Measurements from ENCODE around the gene KCNN1.
"Not testable (repeated sequence)": the region's sequence is repeated elsewhere in the genome, so short reads cannot be mapped to it uniquely, and the experiment has no call there.

Gene KCNN1

DNA sequence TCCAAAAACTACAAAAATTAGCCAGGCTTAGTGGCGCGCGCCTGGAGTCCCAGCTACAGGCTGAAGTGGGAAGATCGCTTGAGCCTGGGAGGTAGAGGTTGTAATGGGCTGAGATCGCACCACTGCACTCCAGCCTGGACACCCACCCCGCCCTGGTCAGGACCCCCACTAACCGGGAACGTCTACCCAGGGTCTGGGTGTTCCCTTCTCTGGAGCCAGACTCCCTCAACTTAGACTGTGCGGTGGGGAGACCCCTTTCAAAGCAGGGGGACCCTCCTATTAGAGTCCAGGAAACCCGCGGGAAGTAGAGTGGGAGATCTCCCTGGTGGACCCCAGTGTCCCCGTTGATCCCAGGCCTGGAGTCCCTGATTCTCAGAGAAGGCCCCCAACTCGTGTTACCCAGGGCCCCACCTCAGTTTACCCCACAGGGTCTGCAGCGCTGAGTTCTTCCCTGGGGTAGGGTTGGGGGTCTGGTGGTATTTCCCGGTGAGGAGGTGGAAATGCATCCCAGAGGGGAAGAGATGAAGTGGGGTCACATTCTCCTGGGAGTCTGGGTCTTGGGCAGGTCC is 35.0 kb downstream of the KCNN1 start:
- H3K36me3 ChIP-seq = no peaks in the 10 kb centered on the region

DNA sequence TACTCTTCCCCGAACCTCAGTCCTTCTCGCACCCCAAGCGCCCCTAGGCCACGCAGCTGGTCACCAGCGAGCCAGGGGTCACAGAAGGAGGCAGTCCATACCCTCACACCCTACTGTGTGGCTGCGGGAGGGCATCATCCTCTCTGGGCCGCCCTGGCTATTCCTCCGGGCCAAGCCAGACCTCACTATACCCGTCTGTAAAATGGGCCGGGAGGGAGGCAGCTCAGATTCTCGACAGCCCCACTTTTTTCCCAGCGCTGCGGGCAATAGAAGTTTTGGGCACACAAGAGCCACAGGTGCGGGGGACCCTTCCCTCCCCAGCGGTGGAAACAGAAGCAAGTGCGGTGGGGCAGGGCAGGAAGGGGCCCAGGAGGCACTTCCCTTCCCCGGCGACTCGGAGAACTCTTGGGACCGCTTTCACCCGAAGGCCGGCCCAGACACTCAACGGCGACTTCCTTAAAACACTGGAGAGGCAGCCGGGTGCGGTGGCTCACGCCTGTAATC is 35.5 kb downstream of the KCNN1 start:
- H3K36me3 ChIP-seq = no peaks in the 10 kb centered on the region
- peaks cover 7% of the 10 kb centered on the region for H3K27me3 ChIP-seq
- no peaks in the 10 kb centered on the region for H3K9me3 ChIP-seq
- no peak overlapping the region for H3K4me3 ChIP-seq (ENCODE audit: low read depth, low read length)
- no peaks in the 10 kb centered on the region; the same call in 1 of the 2 replicates for H3K4me1 ChIP-seq
- no peak for DNase-seq
- TF ChIP-seq, protein P1, sequence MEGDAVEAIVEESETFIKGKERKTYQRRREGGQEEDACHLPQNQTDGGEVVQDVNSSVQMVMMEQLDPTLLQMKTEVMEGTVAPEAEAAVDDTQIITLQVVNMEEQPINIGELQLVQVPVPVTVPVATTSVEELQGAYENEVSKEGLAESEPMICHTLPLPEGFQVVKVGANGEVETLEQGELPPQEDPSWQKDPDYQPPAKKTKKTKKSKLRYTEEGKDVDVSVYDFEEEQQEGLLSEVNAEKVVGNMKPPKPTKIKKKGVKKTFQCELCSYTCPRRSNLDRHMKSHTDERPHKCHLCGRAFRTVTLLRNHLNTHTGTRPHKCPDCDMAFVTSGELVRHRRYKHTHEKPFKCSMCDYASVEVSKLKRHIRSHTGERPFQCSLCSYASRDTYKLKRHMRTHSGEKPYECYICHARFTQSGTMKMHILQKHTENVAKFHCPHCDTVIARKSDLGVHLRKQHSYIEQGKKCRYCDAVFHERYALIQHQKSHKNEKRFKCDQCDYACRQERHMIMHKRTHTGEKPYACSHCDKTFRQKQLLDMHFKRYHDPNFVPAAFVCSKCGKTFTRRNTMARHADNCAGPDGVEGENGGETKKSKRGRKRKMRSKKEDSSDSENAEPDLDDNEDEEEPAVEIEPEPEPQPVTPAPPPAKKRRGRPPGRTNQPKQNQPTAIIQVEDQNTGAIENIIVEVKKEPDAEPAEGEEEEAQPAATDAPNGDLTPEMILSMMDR (IDR thresholded peaks at IDR 0.05; ENCODE audit: low read depth, low read length) = no peak

More for the DNA sequence above, 35.0 kb downstream of the KCNN1 start:
- Histone ChIP-seq H3K9me3 (no peaks in the 10 kb centered on the region), H3K27me3 (peaks cover 7% of the 10 kb centered on the region), H3K4me3 (ENCODE audit: low read depth, low read length) (peak overlapping the region; percentile 52), H3K4me1 (no peaks in the 10 kb centered on the region; the same call in 1 of the 2 replicates)
- no peak for DNase-seq
- TF ChIP-seq, protein P1 (IDR thresholded peaks at IDR 0.05; ENCODE audit: low read depth, low read length) = no peak

DNA sequence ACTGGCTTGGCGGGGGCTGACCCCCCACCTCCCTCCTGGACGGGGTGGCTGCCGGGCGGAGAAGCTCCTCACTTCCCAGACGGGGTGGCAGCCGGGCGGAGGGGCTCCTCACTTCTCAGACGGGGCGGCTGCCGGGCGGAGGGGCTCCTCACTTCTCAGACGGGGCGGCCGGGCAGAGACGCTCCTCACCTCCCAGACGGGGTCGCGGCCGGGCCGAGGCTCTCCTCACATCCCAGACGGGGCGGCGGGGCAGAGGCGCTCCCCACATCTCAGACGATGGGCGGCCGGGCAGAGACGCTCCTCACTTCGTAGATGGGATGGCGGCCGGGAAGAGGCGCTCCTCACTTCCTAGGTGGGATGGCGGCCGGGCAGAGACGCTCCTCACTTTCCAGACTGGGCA is 38.8 kb downstream of the KCNN1 start:
- not testable (repeated sequence) for H3K4me3 ChIP-seq (ENCODE audit: low read depth, low read length); H3K4me1 ChIP-seq; H3K27me3 ChIP-seq; H3K36me3 ChIP-seq; H3K9me3 ChIP-seq; DNase-seq

DNA sequence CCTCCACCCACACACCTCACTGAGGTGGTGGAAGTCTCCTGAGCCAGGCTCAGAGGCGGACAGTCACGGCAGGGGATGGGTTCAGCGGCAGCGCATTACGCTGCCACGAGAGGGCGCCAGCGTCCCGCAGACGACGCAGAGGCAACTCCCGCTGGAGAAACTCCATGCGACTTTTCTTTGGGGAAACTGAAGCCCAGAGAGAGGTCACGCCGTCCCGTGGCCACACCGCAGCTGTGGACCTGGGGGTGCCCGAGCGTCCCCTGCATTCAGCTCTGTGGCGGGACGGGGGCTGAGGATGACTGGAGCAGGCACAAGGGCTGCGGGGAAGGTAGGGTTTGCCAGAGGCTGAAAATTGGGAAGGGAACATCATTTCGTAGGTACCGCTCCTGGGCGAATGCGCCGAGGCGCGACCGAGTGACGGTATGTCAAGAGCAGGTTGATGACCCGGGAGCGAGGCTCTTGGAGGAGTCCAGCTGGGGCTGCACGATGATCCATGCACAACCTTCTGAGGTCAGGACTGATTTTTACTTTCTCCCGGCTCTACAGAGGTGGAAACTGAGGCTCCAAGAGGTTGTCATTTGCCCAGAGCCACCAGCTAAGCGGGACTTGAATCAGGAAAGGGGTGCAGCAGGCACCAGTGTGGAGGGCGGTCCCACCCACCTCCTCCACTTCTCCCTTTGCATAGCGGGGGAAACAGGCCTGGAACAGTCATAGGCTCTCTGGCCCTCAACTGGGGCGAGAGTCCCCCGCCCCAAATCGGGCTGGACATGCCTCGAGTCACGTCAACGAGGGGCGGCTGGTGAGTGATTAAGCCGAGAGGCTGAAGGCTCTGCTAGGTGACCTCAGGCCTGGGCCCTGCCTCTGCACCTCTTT is 40.4 kb downstream of the KCNN1 start:
- Histone ChIP-seq H3K4me3 (ENCODE audit: low read depth, low read length) (peak overlapping the region; percentile 51), H3K27me3 (no peaks in the 10 kb centered on the region), H3K36me3 (no peaks in the 10 kb centered on the region), H3K9me3 (no peaks in the 10 kb centered on the region), H3K4me1 (no peaks in the 10 kb centered on the region)
- DNase-seq = peak; percentile 84
- TF ChIP-seq, protein P1 (IDR thresholded peaks at IDR 0.05; ENCODE audit: low read depth, low read length) = peak; percentile 95

DNA sequence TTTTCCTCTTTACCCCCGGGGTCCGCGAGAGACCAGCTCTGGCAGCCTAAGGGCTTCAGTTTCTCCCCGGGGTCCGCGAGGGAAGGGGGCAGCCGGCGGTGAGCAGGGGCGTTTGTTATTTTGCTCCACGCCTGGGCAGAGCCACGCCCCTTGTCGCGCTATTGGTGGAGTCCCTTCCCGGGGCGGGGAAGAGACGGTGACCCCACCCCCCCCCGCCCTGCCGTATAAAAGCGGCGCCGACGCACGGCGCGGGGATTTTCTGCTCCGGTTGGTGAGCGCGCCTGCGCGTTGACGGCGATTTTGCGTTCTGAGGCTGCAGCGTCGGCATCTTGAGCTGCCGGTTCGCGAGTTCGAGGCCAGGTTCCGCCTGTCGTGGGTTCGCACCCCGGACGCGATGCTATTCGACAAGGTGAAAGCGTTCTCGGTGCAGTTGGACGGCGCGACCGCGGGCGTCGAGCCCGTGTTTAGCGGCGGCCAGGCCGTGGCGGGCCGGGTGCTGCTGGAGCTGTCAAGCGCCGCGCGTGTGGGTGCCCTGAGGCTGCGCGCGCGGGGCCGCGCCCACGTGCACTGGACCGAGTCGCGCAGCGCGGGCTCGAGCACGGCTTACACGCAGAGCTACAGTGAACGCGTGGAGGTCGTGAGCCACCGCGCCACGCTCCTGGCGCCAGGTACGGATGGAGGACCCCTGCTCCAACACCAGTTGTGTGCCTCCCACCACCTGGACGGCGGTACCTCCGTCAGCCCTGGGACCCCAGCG is 41.2 kb downstream of the KCNN1 start, which contains the start of gene ARRDC2:
Gene ARRDC2 (plus strand): TSS at position 254 of the 757 bp plus-strand sequence. CDS start 141 bp downstream, at position 395.
- no peaks in the 10 kb centered on the region for H3K36me3 ChIP-seq
- DNase-seq = peak; percentile 94
- peak within 1 kb of the TSS; percentile 51 for H3K4me3 ChIP-seq (ENCODE audit: low read depth, low read length)
- no peaks in the 10 kb centered on the region for H3K9me3 ChIP-seq
- TF ChIP-seq, protein P1 (IDR thresholded peaks at IDR 0.05; ENCODE audit: low read depth, low read length) = no peak
- H3K27me3 ChIP-seq = no peaks in the 10 kb centered on the region
- no peaks in the 10 kb centered on the region for H3K4me1 ChIP-seq

DNA sequence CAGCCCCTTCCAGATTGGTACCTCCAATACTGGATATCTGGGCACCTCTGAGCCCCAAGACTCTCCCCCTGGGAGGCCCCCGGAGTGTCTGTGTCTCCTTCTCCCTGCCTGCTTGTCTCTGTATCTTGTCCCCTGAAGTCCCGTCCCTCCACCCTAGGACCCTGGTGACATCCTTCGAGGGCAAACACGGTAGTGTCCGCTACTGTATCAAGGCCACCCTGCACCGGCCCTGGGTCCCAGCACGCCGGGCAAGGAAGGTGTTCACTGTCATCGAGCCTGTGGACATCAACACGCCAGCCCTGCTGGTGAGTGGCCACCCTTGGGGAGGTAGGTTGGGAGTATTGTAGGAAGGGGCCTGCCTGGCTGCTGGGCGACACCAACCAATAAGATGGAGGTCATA is 41.9 kb downstream of the KCNN1 start:
- DNase-seq = no peak
- TF ChIP-seq, protein P1 (IDR thresholded peaks at IDR 0.05; ENCODE audit: low read depth, low read length) = no peak
- Histone ChIP-seq H3K9me3 (no peaks in the 10 kb centered on the region; the same call in 1 of the 2 replicates), H3K27me3 (no peaks in the 10 kb centered on the region), H3K36me3 (no peaks in the 10 kb centered on the region), H3K4me3 (ENCODE audit: low read depth, low read length) (no peak overlapping the region), H3K4me1 (no peaks in the 10 kb centered on the region)

Measured in BE2C (cell line).